ENCODE data around the gene KRTAP12-3.
"Not testable (repeated sequence)": the region's sequence is repeated elsewhere in the genome, so short reads cannot be mapped to it uniquely, and the experiment has no call there.

The KRTAP12-3 gene

DNA sequence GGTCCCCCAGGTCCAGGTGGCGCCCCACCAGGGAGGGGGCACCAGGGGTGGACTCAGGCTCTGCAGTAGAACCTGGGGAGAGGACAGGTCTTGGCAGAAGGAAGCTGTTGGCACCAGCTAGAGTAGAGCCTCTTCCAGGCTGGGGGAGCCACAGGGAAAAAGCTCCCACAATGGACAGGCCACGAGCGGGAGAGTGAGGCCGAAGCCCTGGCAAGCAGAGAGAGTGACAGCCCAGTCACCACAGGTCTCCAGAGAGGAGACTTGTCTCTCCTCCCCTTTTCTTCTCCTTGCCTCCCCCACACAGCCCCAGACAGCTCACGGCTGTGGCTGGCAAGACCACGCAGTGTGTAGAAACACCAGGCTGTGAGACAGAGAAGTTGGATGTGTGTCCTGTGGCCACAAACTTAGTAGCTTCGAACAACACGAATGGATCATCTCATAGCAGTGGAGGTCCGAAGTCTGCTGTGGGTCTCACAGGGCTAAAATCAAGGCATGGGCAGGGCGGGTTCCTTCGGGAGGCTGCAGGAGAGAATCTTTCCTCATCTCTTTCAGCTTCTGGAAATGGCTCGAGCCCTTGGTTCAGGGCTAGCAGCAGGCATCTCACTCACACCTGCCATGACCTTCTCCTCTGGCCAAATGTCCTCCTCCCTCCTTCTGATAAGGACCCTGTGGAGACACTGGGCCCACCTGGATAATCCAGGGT is 6.6 kb upstream of the KRTAP12-3 start:
- no peak for DNase-seq (ENCODE audit: low read depth)

DNA sequence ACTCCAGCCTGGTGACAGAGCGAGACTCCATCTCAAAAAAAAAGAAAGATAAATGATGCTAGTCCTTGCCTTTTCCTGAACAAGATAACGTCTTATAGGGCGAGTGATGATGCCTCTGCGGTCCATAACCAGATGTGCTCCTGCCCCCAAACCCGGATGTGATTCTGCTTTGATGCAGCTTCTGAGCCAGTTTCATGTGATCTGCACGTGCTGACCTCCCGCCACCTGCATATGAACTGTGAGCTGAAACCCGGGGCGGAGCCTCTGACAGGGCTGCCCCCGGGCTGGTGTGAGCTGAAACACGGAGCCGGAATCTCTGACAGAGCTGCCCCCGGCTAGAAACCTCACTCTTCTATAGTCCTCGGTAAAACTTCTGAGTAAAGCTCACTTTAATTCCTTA is 4.6 kb upstream of the KRTAP12-3 start:
- DNase-seq (ENCODE audit: low read depth), result no peak

DNA sequence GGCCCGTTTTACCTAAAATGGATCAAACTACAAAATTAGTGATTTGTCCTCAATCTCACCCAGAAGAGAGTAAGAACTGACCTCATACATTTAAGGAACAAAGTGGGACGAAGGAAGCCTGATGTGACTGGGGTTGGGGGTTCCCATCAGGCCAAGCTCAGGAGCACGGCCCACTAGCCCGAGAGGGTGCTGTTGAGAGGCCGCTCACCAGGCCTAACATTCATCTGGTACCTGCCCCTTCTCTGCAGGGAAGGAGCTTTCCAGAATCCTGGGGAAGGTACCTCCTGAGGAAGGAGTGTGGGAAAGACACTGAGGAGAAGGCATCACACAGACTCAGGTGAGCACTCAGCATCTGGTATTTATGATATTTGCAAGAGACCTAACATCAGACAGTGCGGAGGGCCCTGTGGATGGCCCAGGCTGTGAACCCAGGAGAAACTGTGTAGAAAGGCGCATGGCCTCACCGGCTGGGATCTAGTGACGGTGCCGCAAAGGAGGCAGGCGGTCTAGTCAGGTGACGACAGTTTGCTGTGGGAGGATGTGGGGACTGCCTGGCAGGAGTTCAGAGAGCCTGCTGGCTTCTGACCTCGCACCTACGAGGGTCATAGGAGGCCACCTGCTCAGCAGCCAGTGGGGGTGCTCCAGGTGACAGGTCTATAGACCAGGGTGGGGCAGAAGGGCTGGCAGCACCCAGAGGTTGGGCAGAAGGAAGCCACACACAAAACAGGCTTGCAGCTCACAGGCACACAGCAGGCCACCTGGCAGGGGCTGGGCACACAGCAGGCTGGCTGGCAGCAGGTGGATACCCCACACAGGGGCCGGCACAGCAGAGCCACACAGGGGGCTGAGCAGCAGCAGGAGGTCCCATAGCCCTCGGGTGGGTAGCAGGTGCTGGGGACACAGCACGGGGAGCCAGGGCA is 3.8 kb upstream of the KRTAP12-3 start:
- no peak for DNase-seq (ENCODE audit: low read depth)

- no peak for DNase-seq (ENCODE audit: low read depth)
These were observed 3.1 kb upstream of the KRTAP12-3 start, which contains the start of gene KRTAP12-4 for GRCh38 chr21:44654576-44655175. TSS of gene KRTAP12-4 (minus strand) at chr21:44654659. CDS start at chr21:44654614, 45 bp downstream.

DNA sequence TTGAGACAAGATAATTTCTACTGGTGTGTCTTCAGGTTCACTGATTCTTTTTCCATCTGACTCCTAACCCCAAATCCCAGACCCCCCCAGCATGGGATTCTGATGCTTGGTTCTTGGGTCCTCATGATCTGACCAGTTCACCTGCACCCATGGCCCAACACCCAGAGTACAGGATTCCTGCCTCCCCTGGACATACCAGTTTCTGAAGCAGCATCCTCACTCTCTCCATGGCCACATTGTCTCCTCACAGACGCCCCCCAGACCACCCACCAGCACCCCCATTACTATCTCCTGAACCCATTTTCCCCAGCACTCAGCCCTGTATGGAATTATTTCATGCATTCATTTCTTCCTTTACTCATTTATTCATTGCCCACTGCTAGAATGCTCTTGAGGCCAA is 864 bp upstream of the KRTAP12-3 start:
- no peak for DNase-seq (ENCODE audit: low read depth)

DNA sequence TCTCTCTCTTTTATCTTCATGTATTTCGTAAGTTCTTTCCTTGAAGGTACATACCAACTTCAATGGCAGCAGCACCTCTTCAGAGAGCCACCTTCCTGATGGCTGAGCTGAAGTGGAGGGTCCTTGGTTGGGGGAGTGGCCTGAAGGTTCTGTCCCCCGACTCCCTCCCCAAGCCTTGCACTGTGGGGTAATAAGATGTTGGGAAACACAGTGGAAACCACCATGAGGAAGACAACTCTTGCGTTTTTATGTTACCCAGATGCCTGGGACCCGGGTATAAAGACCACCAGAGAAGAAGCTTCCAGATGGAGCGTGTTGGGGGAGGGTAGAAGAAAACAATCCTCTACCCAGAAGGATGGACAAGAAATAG is 794 bp downstream of the KRTAP12-3 start:
- DNase-seq (ENCODE audit: low read depth), result no peak

- DNase-seq (ENCODE audit: low read depth), result no peak
These were observed 1.3 kb downstream of the KRTAP12-3 start for GRCh38 chr21:44658913-44659595.

DNA sequence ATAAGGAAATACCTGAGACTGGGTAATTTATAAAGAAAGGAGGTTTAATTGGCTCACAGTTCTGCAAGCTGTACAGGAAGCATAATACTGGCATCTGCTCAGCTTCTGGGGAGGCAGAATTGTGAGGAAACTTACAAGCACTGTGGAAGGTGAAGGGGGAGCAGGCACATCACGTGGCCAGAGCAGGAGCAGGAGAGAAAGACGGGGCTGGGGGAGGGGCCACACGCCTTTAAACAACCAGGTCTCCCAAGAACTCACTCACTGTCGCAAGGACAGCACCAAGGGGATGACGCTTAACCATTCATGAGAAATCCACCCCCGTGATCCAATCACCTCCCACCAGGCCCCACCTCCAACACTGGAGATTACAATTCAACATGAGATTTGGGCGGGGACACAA is 3.8 kb downstream of the KRTAP12-3 start:
- not testable (repeated sequence) for DNase-seq (ENCODE audit: low read depth)

- DNase-seq (ENCODE audit: low read depth), result no peak
These were observed 7.0 kb downstream of the KRTAP12-3 start for GRCh38 chr21:44664691-44665090.

DNA sequence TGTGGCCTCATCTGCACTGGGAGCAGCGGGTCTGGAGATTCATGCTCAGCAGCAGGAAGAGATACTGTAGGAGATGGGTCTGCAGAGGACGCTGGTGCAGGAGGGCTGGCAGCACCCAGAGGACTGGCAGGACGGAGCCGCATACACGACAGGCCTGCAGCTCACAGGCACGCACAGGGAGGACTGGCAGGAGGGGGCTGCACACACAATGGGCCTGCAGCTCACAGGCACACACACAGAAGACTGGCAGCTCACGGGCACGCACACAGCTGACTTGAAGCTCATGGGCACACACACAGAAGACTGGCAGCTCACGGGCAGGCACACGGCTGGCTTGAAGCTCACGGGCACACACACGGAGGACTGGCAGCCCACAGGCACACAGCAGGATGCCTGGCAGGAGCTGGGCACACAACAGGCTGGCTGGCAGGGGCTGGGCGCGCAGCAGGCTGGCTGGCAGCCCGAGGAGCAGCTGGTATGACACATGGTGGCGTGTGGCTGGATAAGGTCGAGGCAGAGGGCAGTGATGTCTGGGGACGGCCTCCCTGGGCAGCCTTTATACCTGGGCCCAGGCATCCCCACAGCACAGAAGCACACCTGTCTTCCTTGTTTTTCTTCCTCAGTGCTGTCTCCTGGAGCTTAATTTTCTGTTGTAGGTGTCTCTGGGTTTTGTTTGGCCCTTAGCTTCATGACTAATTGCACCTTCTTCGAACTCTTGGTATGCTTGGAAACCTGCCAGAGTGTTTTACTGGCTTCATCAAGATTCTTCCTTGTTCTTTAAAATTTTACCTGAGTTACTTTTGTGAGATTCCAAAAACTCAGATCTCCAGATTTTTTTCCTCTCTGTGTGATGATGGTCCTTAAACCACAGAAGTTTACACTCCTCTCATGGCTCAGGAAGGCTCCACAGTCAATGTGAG is 8.9 kb downstream of the KRTAP12-3 start, which contains the start of gene KRTAP12-2:
Gene KRTAP12-2 (minus strand): TSS at position 527 of the 920 bp plus-strand sequence. CDS start 41 bp downstream, at position 486.
- no peak for DNase-seq (ENCODE audit: low read depth)

- no peak for DNase-seq (ENCODE audit: low read depth)
These were observed 9.9 kb downstream of the KRTAP12-3 start for GRCh38 chr21:44667612-44668011.

- DNase-seq (ENCODE audit: low read depth), result no peak
These were observed 13.1 kb downstream of the KRTAP12-3 start for GRCh38 chr21:44670642-44671432.

DNA sequence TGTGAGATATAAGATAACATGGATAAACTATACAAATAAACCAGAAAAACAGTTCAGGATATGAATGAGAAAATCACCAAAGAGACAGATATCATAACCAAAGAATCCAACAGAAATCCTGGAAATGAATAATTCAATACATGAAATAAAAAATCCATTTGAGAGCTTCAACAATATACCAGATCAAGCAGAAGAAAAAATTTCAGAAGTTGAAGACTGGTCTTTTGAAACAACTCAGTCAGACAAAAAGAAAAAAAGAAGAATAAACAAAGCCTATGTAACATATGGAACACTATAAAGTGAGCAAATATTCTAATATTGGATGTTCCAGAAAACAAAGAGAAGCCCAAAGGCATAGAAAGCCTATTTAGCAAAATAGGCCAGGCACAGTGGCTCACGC is 14.2 kb downstream of the KRTAP12-3 start:
- no peak for DNase-seq (ENCODE audit: low read depth)

DNA sequence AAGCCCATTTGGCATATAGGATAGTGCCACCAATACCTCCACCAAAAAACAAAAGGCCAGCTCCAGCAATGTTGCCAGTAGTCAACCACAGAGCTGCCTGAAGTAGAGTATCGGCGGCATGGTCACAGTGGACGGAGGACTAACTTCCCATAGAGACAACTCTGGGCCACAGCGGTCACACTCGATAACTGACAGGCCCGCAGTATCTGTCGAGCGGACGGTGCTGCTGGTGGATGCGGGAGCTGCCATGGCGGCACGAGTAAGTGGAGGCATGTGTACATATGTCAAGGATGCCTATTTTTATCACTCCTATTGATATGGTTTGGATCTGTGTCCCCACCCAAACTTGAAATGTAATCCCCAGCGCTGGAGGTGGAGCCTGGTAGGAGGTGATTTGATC is 20.1 kb downstream of the KRTAP12-3 start:
- DNase-seq (ENCODE audit: low read depth), result no peak

- no peak for DNase-seq (ENCODE audit: low read depth)
These were observed 23.4 kb downstream of the KRTAP12-3 start for GRCh38 chr21:44681152-44681551.

DNA sequence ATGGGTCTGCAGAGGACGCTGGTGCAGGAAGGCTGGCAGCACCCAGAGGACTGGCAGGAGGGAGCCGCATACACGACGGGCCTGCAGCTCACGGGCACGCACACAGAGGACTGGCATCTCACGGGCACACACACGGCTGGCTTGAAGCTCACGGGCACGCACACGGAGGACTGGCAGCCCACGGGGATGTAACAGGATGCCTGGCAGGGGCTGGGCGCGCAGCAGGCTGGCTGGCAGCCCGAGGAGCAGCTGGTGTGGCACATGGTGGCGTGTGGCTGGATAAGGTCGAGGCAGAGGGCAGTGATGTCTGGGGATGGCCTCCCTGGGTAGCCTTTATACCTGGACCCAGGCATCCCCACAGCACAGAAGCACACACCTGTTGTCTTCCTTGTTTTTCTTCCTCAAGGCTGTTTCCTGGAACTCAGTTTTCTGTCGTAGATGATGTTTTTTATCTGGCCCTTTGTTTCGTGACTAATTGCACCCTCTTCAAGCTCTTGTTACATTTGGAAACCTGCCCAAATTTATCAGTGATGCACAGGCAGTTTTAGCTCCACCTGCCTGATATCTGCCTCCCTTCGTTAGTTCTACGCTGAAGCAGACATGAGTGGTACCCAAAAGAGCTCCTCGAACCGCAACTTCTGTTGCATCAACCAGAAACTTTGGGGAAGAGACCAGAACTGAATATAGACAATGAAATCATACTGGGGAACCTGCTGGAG is 24.3 kb downstream of the KRTAP12-3 start, which contains the start of gene KRTAP12-1:
Gene KRTAP12-1 (minus strand): TSS at position 303 of the 719 bp plus-strand sequence. CDS start 40 bp downstream, at position 263.
- DNase-seq (ENCODE audit: low read depth), result no peak

DNA sequence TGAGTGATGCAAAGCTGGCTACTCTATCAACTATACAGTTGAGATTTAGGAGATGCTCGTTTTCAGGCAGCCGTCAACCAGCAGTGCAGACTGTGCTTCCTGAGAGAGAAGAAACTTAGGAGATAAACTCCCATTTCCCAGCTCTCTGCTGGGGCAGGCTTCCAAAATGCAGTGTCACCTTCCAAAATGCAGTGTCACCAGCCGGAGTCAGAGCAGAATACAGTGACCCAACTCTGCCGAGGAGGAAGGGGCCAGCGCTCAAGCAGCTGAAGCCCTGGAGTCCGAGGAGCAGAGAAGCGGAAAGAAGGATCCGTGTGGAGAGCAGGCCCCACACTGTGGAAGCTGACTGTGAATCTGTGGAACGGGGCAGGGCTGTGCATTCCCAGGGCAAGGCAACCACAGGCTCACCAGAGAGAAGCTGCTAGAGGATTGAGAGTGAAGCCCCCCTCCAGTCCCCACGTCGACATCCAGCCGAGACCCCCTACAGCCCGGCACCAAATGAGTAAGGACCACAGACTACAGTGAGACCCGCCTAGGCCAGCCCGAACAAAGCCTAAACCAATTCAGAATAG is 24.9 kb downstream of the KRTAP12-3 start:
- no peak for DNase-seq (ENCODE audit: low read depth)

DNA sequence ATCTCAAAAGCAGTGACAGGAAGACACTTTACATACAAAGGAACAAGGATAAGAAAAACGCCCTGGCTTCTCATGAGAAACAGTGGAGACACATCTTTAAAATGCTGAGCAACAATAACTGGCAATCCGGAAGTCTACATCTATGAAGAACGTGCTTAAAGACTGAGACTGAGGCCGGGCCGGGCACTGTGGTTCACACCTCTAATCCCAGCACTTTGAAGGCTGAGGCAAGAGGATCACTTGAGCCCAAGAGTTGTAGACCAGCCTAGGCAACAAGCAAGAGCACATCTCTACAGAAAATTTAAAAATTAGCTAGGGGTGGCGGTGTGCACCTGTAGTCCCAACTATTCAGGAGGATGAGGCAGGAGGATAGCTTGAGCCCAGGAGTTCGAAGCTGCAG is 26.3 kb downstream of the KRTAP12-3 start:
- DNase-seq (ENCODE audit: low read depth), result no peak

DNA sequence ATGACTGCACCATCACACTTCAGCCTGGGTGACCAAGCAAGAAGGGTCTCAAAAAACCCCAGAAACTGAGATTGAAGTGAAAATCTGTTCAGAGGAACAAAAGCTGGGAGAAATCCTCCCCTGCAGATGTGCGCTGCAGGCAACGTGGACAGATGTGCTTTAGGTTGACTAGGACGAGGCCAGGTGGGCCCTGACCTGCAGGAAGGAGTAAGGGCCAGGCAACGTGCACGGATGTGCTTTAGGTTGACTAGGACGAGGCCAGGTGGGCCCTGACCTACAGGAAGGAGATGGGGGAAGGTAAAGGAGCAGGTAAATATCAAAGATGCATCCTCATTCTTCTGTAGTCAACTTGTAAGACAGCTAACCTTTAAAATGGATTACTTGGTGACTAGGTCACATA is 26.8 kb downstream of the KRTAP12-3 start:
- no peak for DNase-seq (ENCODE audit: low read depth)
